Caco-2 (cell line): Measurements from ENCODE around the gene OR12D3. TPM values are rescaled to one million over a fixed set of nuclear protein-coding genes. Genes with fewer than 3 reads are reported as not detected.

ENCODE experiments used
- BruUV-seq: library from RNA; stranded (reverse); fragments of 400-500 nt; replicated peaks from 2 replicates; lab custom pipeline; 2021; lab: Mats Ljungman, UMichigan
- CTCF ChIA-PET: fragments of 300-600 bp; sonication (Branson Sonifier 250); formaldehyde crosslinking; loops from one replicate; lab custom pipeline; 2022; ENCODE audit warnings: antibody characterized with exemption; lab: Charles Lee
- POLR2A ChIA-PET: fragments of 300-600 bp; sonication (Branson Sonifier 250); formaldehyde crosslinking; loops from one replicate; lab custom pipeline; 2022; ENCODE audit warnings: antibody characterized with exemption; lab: Charles Lee
- DNase-seq, 2 experiments: peaks; one replicate each; pipeline versions ENCODE4 v3.0.0 to v3.0.0-alpha.2; 2020 to 2022
- H3K27me3 ChIP-seq: replicated peaks from 2 replicates; pipeline ENCODE4 v1.6.0; 2011; ENCODE audit warnings: low read length; ENCODE audit not compliant: control insufficient read depth, insufficient read depth
- H3K36me3 ChIP-seq: 2 replicates; pipeline ENCODE4 v1.5.1; 2011; ENCODE audit warnings: low read length; ENCODE audit not compliant: control insufficient read depth, insufficient read depth
- H3K4me1 ChIP-seq: fragments of 250-450 bp; sonication (Bioruptor Pico); 2 replicates; pipeline ENCODE4 v1.5.1; 2020; ENCODE audit warnings: mild to moderate bottlenecking
- H3K4me3 ChIP-seq: 2 replicates; pipeline ENCODE4 v1.5.1; 2011; ENCODE audit warnings: low read depth, mild to moderate bottlenecking, control low read depth, low read length
- H3K9me3 ChIP-seq: fragments of 250-450 bp; sonication (Bioruptor Pico); 2 replicates; pipeline ENCODE4 v1.5.1; 2020; ENCODE audit warnings: mild to moderate bottlenecking, moderate library complexity
- H3K27ac Mint-ChIP-seq: one replicate; pipeline ENCODE4 v1.8.0; 2022; ENCODE audit warnings: mixed read lengths; ENCODE audit not compliant: unreplicated experiment
- H3K27me3 Mint-ChIP-seq: one replicate; pipeline ENCODE4 v1.8.0; 2022; ENCODE audit warnings: mixed read lengths; ENCODE audit not compliant: insufficient read depth, unreplicated experiment
- H3K36me3 Mint-ChIP-seq: one replicate; pipeline ENCODE4 v1.8.0; 2022; ENCODE audit warnings: mild to moderate bottlenecking, mixed read lengths; ENCODE audit not compliant: insufficient read depth, unreplicated experiment
- H3K4me1 Mint-ChIP-seq: one replicate; pipeline ENCODE4 v1.8.0; 2022; ENCODE audit warnings: low read depth, mixed read lengths; ENCODE audit not compliant: unreplicated experiment
- H3K4me3 Mint-ChIP-seq: one replicate; pipeline ENCODE4 v1.8.0; 2022; ENCODE audit warnings: mild to moderate bottlenecking, moderate library complexity, mixed read lengths; ENCODE audit not compliant: unreplicated experiment
- H3K9me3 Mint-ChIP-seq: one replicate; pipeline ENCODE4 v1.8.0; 2022; ENCODE audit warnings: mixed read lengths; ENCODE audit not compliant: unreplicated experiment
- CTCF ChIP-seq, 2 experiments: fragments of 200-600 bp in 1 of 2; IDR thresholded peaks; 1 replicate in 1 of 2; 2 replicates in 1 of 2; pipeline versions ENCODE4 v1.5.1 to v1.8.0; 2011 to 2022; ENCODE audit warnings: antibody characterized with exemption in 1 of 2, control low read depth in 1 of 2, inconsistent platforms in 1 of 2, low read depth in 1 of 2, low read length in 1 of 2, mild to moderate bottlenecking in 1 of 2, moderate library complexity in 1 of 2; ENCODE audit not compliant: insufficient read depth in 1 of 2, severe bottlenecking in 1 of 2, unreplicated experiment in 1 of 2
- intact Hi-C: fragments of 100-400 bp; cut with micrococcal nuclease; formaldehyde crosslinking; loops from one replicate; pipeline ENCODE4 v1.10.0; 2022; ENCODE audit not compliant: unreplicated experiment
- total RNA-seq: library from RNA; stranded (reverse); gene quantifications from 2 replicates; pipeline ENCODE4 v1.2.3, GENCODE V29; 2022

Gene OR12D3
- total RNA-seq, 1 experiment from 2014 or later, result not detected

GRCh38 chr6:29399525-29399924 is 24.4 kb upstream of the OR12D3 start:
- no peaks in the 10 kb centered on the region for H3K36me3 Mint-ChIP-seq
- H3K4me1 Mint-ChIP-seq, result no peaks in the 10 kb centered on the region
- H3K4me3 ChIP-seq, result no peak overlapping the region
- ChIA-PET CTCF (no interaction called here), POLR2A (no interaction called here)
- no peak for TF ChIP-seq CTCF (IDR thresholded peaks at IDR 0.05; ENCODE audit: insufficient read depth in 1 of 2, low read depth in 1 of 2, low read length in 1 of 2, severe bottlenecking in 1 of 2, unreplicated experiment in 1 of 2)
- no peaks in the 10 kb centered on the region for H3K9me3 Mint-ChIP-seq
- no peaks in the 10 kb centered on the region for H3K27me3 ChIP-seq
- no peaks in the 10 kb centered on the region for H3K9me3 ChIP-seq
- DNase-seq, result no peak
- no peaks in the 10 kb centered on the region for H3K36me3 ChIP-seq
- intact Hi-C loops, result no loop called here
- no peak overlapping the region for H3K4me3 Mint-ChIP-seq
- H3K4me1 ChIP-seq, result no peaks in the 10 kb centered on the region
- H3K27ac Mint-ChIP-seq, result no peak overlapping the region
- no TSS peak for BruUV-seq
- H3K27me3 Mint-ChIP-seq, result peaks cover 19% of the 10 kb centered on the region

GRCh38 chr6:29395331-29395730 is 20.2 kb upstream of the OR12D3 start, which contains the start of gene OR12D2:
Gene OR12D2, plus strand, starts transcription at chr6:29395631. Its CDS starts 1,069 bp downstream, at chr6:29396700.
- no peak for DNase-seq
- Histone ChIP-seq H3K4me1 (no peaks in the 10 kb centered on the region), H3K9me3 (no peaks in the 10 kb centered on the region), H3K4me3 (no peak within 1 kb of the TSS), H3K27me3 (no peaks in the 10 kb centered on the region), H3K36me3 (no peaks in the 10 kb centered on the region)
- POLR2A ChIA-PET, result no interaction called here
- Mint-ChIP-seq H3K9me3 (no peaks in the 10 kb centered on the region), H3K36me3 (no peaks in the 10 kb centered on the region), H3K4me3 (no peak within 1 kb of the TSS), H3K27me3 (peaks cover 17% of the 10 kb centered on the region), H3K27ac (no peak within 1 kb of the TSS), H3K4me1 (no peaks in the 10 kb centered on the region)
- CTCF ChIA-PET, result no interaction called here
- intact Hi-C loops, result no loop called here
- TF ChIP-seq CTCF (IDR thresholded peaks at IDR 0.05; ENCODE audit: insufficient read depth in 1 of 2, low read depth in 1 of 2, low read length in 1 of 2, severe bottlenecking in 1 of 2, unreplicated experiment in 1 of 2), result no peak
- BruUV-seq, result no TSS peak

- no peak for DNase-seq
- Histone ChIP-seq H3K27me3 (no peaks in the 10 kb centered on the region), H3K4me1 (no peaks in the 10 kb centered on the region), H3K4me3 (no peak overlapping the region), H3K36me3 (no peaks in the 10 kb centered on the region), H3K9me3 (no peaks in the 10 kb centered on the region)
- BruUV-seq, result no TSS peak
- Mint-ChIP-seq H3K9me3 (no peaks in the 10 kb centered on the region), H3K4me1 (no peaks in the 10 kb centered on the region), H3K4me3 (no peak overlapping the region), H3K27ac (no peak overlapping the region), H3K27me3 (peaks cover 14% of the 10 kb centered on the region), H3K36me3 (no peaks in the 10 kb centered on the region)
- POLR2A ChIA-PET, result no interaction called here
- CTCF ChIA-PET, result interaction anchor here (0.6 kb wide), 1 partner anchor 18 kb away, joined by 3 read pairs; no protein-coding TSS in a partner anchor
- intact Hi-C loops, result no loop called here
- no peak for TF ChIP-seq CTCF (IDR thresholded peaks at IDR 0.05; ENCODE audit: insufficient read depth in 1 of 2, low read depth in 1 of 2, low read length in 1 of 2, severe bottlenecking in 1 of 2, unreplicated experiment in 1 of 2)
These were observed 13.4 kb upstream of the OR12D3 start for GRCh38 chr6:29388533-29388932.
